ENCODE results near the gene SLC10A3. TPM values are rescaled to one million over a fixed set of nuclear protein-coding genes. Genes with fewer than 3 reads are reported as not detected.

SLC10A3 gene
- total and polyA plus RNA-seq, 2 donors (not counting 1 experiment from before 2014, with no cell fraction given), result 17.9 to 36.9 TPM

DNA sequence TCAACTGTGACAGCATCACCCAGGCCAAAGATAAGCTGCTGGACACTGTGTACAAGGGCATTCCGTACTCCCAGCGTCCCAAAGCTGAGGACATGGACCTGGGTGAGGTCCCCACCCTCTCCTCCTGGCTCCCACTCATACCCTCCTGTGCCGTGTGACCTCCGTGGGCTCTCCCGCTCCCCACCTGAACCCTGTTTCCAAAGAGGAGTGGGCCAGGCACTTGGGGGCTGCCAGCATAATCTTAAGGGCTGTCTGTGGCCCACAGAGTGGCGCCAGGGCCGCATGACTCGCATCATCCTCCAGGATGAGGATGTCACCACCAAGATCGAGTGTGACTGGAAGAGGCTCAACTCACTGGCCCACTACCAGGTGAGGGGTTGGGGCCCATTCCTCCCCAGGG is 21.3 kb downstream of the SLC10A3 start:
- TF ChIP-seq EZH2 (IDR thresholded peaks at IDR 0.05; ENCODE audit: borderline replicate concordance, insufficient read depth, low read depth, low read length, poor library complexity, severe bottlenecking) (no peak), CTCF (IDR thresholded peaks at IDR 0.05) (no peak)
- Histone ChIP-seq H3K27me3 (replicated peaks in 1 of 4; ENCODE audit: control extremely low read depth in 1 of 4, control insufficient read depth in 3 of 4, insufficient read depth in 4 of 4, low read length in 3 of 4) (no peaks in the 10 kb centered on the region), H3K36me3 (replicated peaks in 1 of 2; ENCODE audit: control extremely low read depth in 1 of 2, control insufficient read depth in 1 of 2, extremely low read depth in 1 of 2, insufficient read depth in 2 of 2, low read length in 1 of 2) (peaks cover 0 to 35% of the 10 kb centered on the region in 2 experiments), H2AFZ (ENCODE audit: insufficient read depth, low read depth, low read length, poor library complexity, severe bottlenecking) (no peak overlapping the region), H3K79me2 (ENCODE audit: control insufficient read depth, insufficient read depth, low read length) (no peaks in the 10 kb centered on the region), H3K4me1 (ENCODE audit: control insufficient read depth in 2 of 2, insufficient read depth in 2 of 2, low read length in 2 of 2) (no peaks in the 10 kb centered on the region), H3K4me2 (replicated peaks; ENCODE audit: low read depth, low read length, poor library complexity, severe bottlenecking) (no peak overlapping the region), H3K4me3 (ENCODE audit: control extremely low read depth in 1 of 5, extremely low read depth in 1 of 5, insufficient read depth in 1 of 5, low read depth in 2 of 5, low read length in 4 of 5) (no peak overlapping the region), H3K9ac (ENCODE audit: low read length) (no peak overlapping the region), H4K20me1 (ENCODE audit: control insufficient read depth, insufficient read depth, low read length, poor library complexity, severe bottlenecking) (no peaks in the 10 kb centered on the region), H3K9me3 (ENCODE audit: control extremely low read depth in 1 of 3, control insufficient read depth in 2 of 3, insufficient read depth in 1 of 3, low read length in 2 of 3) (no peaks in the 10 kb centered on the region), H3K27ac (ENCODE audit: low read length in 2 of 2) (no peak overlapping the region)
- POLR2A ChIA-PET, result no interaction called here
- Mint-ChIP-seq H3K4me3 (no peak overlapping the region), H3K27ac (no peak overlapping the region), H3K9me3 (ENCODE audit: insufficient read depth) (no peaks in the 10 kb centered on the region), H3K4me1 (no peaks in the 10 kb centered on the region), H3K27me3 (no peaks in the 10 kb centered on the region)
- intact Hi-C loops (cut with micrococcal nuclease), result no loop called here
- CTCF ChIA-PET, result no interaction called here
- WGBS (ENCODE audit: insufficient coverage), result 98% methylated on average over 6 of the region's 9 CpGs
- DNase-seq (no peak), ATAC-seq (ENCODE audit: low read depth) (no peak)

DNA sequence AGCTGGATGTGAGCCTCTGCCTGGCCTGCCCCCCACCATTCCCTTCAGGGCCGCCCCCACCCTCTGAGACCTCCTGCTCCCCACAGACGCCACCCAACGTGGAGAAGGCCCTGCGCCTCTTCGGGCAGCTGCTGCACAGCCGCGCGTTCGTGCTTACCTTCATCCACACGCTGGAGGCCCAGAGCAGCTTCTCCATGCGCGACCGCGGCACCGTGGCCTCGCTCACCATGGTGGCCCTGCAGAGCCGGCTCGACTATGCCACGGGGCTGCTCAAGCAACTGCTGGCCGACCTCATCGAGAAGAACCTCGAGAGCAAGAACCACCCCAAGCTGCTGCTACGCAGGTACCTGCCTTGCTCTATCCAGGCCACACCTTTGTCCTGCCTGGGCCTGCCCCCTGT is 22.2 kb downstream of the SLC10A3 start:
- Histone ChIP-seq H3K9ac (ENCODE audit: low read length) (no peak overlapping the region), H3K36me3 (replicated peaks in 1 of 2; ENCODE audit: control extremely low read depth in 1 of 2, control insufficient read depth in 1 of 2, extremely low read depth in 1 of 2, insufficient read depth in 2 of 2, low read length in 1 of 2) (peaks cover 0 to 35% of the 10 kb centered on the region in 2 experiments), H3K27me3 (replicated peaks in 1 of 4; ENCODE audit: control extremely low read depth in 1 of 4, control insufficient read depth in 3 of 4, insufficient read depth in 4 of 4, low read length in 3 of 4) (no peaks in the 10 kb centered on the region), H3K9me3 (ENCODE audit: control extremely low read depth in 1 of 3, control insufficient read depth in 2 of 3, insufficient read depth in 1 of 3, low read length in 2 of 3) (no peaks in the 10 kb centered on the region), H4K20me1 (ENCODE audit: control insufficient read depth, insufficient read depth, low read length, poor library complexity, severe bottlenecking) (no peaks in the 10 kb centered on the region), H2AFZ (ENCODE audit: insufficient read depth, low read depth, low read length, poor library complexity, severe bottlenecking) (no peak overlapping the region), H3K4me2 (replicated peaks; ENCODE audit: low read depth, low read length, poor library complexity, severe bottlenecking) (no peak overlapping the region), H3K79me2 (ENCODE audit: control insufficient read depth, insufficient read depth, low read length) (no peaks in the 10 kb centered on the region), H3K4me1 (ENCODE audit: control insufficient read depth in 2 of 2, insufficient read depth in 2 of 2, low read length in 2 of 2) (no peaks in the 10 kb centered on the region), H3K27ac (ENCODE audit: low read length in 2 of 2) (no peak overlapping the region), H3K4me3 (ENCODE audit: control extremely low read depth in 1 of 5, extremely low read depth in 1 of 5, insufficient read depth in 1 of 5, low read depth in 2 of 5, low read length in 4 of 5) (no peak overlapping the region)
- Mint-ChIP-seq H3K9me3 (ENCODE audit: insufficient read depth) (no peaks in the 10 kb centered on the region), H3K4me3 (no peak overlapping the region), H3K4me1 (no peaks in the 10 kb centered on the region), H3K27me3 (no peaks in the 10 kb centered on the region), H3K27ac (no peak overlapping the region)
- DNase-seq (no peak), ATAC-seq (ENCODE audit: low read depth) (no peak)
- ChIA-PET CTCF (no interaction called here), POLR2A (no interaction called here)
- TF ChIP-seq CTCF (IDR thresholded peaks at IDR 0.05), result no peak
- no peak for TF ChIP-seq EZH2 (IDR thresholded peaks at IDR 0.05; ENCODE audit: borderline replicate concordance, insufficient read depth, low read depth, low read length, poor library complexity, severe bottlenecking)
- intact Hi-C loops (cut with micrococcal nuclease), result no loop called here
- WGBS (ENCODE audit: insufficient coverage), result 98% methylated on average over 19 of the region's 23 CpGs

Measured in B cell (primary cell).